ES-I3 (cell line): ENCODE results near the gene TBC1D3B.
"Not testable (repeated sequence)": the region's sequence is repeated elsewhere in the genome, so short reads cannot be mapped to it uniquely, and the experiment has no call there.

Experiments
- H3K36me3 ChIP-seq: 2 replicates; pipeline ENCODE4 v1.6.1; 2013; ENCODE audit warnings: mild to moderate bottlenecking, low read length, control low read depth, moderate library complexity; ENCODE audit not compliant: insufficient read depth
- H3K4me1 ChIP-seq: 2 replicates; pipeline ENCODE4 v1.6.1; 2013; ENCODE audit warnings: mild to moderate bottlenecking, control low read depth, low read length; ENCODE audit not compliant: insufficient read depth
- H3K9ac ChIP-seq: 2 replicates; pipeline ENCODE4 v1.6.1; 2013; ENCODE audit warnings: low read depth, mild to moderate bottlenecking, low read length, moderate library complexity
- H3K9me3 ChIP-seq: 2 replicates; pipeline ENCODE4 v1.6.1; 2013; ENCODE audit warnings: mild to moderate bottlenecking, low read length, moderate library complexity; ENCODE audit not compliant: control insufficient read depth, insufficient read depth

TBC1D3B gene

DNA sequence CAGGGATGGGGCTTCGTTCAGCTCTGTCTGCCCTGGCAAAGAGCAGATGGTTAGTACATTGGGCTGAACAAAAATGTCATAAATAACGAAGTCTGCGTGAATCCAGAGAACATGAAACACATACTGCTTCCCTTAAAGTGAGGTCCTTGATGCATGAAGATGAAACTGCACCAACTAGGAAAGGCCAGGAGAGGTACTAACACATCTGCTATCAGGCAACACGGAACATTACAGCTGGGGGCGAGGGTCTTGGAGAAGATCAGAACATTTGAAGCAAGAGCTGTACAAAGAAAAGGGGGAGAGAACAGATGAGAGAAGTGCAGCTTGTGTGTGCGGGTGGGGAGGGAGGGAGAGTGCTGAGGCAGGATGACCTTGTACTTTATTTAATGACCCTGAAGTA lies 30.9 kb upstream of the TBC1D3B start:
- H3K4me1 ChIP-seq, H3K36me3 ChIP-seq, H3K9ac ChIP-seq, H3K9me3 ChIP-seq: not testable (repeated sequence)

DNA sequence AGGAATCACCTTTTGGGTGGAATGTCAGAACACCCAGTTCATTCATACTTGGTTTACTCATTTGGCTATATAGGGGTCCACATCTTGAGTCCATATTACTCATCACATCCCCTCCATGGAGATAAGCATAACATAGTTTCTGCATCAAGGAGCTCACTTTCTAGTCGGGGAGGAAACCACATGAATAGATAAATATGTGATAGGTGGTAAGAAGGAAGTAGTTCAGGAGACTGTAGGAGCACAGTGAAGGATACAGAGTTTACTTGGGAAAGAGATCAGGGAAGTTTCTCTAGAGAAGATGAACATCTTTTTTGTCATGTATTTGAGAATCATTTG lies 30.0 kb upstream of the TBC1D3B start:
- H3K9me3 ChIP-seq, H3K9ac ChIP-seq, H3K4me1 ChIP-seq, H3K36me3 ChIP-seq: not testable (repeated sequence)

DNA sequence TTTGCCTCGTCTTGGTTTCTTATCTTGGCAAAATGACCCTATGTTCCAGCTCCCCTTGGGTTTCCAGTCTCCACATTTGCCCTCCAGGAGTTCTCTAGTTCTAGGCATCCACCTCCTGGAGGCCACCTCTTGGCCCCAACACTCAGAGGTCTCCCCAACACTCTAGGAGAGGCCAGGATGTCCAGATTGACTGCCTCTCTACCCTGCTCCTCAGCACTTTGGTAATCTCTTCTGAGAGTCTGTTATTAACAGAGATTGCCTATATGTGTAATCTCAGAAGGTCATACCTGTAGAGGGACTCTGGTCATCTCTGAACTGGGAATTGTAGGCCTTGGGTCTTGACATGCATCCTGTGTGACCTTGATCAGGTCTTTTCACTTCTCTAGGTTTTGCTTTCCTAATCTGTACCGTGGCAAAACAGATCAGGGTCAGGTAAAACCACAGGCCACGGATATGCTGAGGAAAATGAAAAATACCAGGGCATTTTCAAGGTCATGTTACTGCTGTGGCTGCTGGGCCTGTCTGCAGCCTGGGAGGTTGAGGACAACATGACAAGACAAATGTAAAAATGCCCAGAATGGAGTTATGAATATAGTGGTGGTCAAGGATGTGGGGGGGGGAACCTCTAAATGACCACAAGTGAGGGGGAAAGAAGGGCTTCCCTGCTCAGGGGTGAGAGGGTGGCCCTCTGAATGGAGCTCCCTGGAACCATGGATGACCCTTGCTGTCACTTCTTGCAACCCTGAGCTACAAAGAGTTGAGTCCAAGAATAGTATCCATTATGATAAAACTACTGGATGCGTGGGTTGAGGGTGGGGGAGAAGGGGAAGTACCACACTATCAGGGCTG lies 29.4 kb upstream of the TBC1D3B start:
- no peaks in the 10 kb centered on the region for H3K9me3 ChIP-seq
- H3K36me3 ChIP-seq: no peaks in the 10 kb centered on the region
- H3K4me1 ChIP-seq: peaks cover 3% of the 10 kb centered on the region; the same call in 1 of the 2 replicates
- no peak overlapping the region for H3K9ac ChIP-seq

DNA sequence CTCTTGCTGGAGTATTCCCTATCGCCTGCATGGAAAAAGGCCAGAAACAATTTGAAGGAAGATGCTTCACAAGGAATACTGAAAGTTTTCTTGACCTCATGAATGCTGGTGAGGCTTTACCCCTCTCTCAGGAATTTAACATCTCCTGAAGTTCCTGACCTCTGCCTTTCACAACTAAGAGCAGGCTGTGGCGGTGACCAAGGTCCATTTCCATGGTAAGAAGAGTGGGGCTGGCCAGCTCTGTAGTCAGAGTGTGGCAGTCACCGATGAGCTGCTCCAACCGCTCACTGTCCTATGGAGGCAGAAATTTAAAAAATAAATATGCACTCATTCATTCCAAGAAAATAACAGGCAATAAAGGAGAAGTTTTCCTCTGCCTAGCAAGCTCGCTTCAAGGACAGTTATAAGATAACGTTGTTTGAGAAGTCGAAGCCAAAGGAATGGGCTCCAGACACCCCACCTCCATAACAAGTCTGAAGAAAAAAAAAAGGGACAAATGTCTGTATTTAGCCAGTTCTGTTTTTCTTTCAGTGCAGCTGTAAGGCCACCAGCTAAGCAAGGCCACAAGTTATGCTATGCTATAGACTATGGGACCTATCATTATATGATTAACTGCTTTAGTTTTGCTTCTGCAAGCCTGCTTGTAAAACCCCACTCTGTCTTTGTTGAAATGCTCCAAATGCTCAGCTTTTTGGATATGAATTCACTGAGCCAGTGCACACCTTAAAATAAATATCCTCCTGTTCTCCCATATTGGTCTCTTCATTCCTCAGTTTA lies 28.5 kb upstream of the TBC1D3B start:
- Histone ChIP-seq H3K9me3 (no peaks in the 10 kb centered on the region), H3K9ac (no peak overlapping the region), H3K36me3 (no peaks in the 10 kb centered on the region), H3K4me1 (peaks cover 3% of the 10 kb centered on the region; the same call in 1 of the 2 replicates)

DNA sequence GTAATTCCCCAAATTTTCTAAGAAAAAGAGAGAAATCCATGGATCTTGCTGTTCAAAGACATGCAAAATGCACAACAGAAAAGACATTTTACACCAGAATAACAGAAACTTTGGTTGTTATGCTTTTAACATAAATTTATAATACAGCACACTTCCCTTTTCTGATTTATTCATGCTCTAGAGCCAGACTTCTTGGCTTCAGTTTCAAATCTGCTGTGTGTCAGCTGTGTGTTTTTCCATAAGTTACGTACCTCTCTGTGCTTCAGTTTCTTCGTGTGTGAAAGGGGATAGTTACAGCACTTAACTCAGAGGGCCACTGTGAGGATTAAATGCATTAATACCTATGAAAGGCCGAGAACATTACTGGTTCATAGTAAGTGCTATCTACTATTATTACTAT lies 26.9 kb upstream of the TBC1D3B start:
- Histone ChIP-seq H3K4me1 (peaks cover 3% of the 10 kb centered on the region; the same call in 1 of the 2 replicates), H3K9ac (no peak overlapping the region), H3K36me3 (no peaks in the 10 kb centered on the region), H3K9me3 (no peaks in the 10 kb centered on the region)

DNA sequence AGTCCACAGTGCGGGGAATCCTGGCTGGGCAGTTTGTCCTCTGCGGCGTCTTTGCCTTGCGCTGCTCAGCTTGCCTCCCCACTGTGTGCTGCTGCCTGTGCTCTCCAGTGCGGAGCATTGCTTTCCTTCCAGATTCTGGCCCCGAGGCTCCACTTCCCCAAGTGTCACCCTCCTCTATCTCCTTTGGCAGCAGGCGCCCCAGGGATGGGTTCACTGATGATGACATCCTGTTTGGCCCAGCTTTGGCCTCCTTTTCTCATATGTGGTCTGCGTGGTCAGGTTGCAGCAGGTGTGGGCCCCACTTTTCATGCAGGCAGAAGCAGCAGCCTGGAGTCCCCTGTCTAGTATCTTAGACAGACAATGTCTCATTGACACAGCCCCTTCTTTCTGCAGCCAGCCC lies 25.1 kb upstream of the TBC1D3B start:
- H3K9ac ChIP-seq, H3K4me1 ChIP-seq: not testable (repeated sequence)

DNA sequence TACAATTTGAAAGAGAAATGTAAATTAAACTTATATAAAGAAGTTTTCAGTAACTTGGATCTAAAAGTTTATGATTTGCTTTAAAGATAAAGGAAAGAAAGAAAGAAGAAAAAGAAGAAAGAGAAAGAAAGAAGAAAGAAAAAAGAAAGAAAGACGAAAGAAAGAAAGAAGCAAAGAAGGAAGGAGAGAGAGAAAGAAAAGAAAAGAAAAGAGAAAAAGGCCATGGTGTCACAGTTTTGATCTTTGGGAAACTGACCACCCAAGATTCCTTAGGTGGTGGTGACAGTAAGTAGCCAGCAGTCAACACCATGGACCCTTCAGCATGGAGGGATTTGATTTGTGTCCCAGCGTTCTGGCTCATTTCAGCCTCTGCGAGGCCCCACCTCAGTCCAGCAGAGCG lies 24.7 kb upstream of the TBC1D3B start:
- not testable (repeated sequence) for H3K9ac ChIP-seq, H3K4me1 ChIP-seq, H3K9me3 ChIP-seq, H3K36me3 ChIP-seq

More for the DNA sequence above, 25.1 kb upstream of the TBC1D3B start:
- H3K36me3 ChIP-seq, H3K9me3 ChIP-seq: not testable (repeated sequence)

DNA sequence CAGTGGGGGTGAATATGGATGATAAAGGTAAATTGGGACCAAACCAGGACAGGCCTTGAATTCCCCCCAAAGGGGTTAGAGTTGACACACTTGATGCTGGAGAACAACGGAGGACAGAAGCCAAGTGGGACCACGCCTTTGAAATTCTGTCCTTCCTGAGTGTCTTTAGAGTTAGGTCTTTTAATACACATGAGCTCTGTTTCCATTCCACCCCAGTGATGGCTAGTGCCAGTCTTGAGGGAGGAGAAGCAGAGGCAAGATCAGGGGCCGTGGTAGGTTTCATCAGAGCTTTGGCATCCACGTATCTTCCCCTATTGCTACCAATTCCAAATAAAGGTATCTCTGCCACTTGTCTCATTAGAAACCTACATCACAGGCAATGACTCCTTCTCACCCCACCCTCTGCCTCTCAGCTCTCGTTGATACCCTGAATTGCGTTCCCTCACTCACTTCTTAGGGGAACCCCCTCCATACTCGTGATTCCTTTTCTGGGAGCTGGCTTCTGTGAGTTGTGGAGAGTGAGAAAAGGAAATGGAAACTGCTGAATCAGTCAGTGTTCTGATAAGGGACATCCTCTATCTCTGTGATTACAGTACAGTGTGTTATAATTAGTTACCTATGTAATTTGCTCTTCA lies 22.5 kb upstream of the TBC1D3B start:
- no peak overlapping the region for H3K9ac ChIP-seq
- H3K36me3 ChIP-seq: no peaks in the 10 kb centered on the region
- no peaks in the 10 kb centered on the region for H3K9me3 ChIP-seq
- H3K4me1 ChIP-seq: peaks cover 12% of the 10 kb centered on the region

DNA sequence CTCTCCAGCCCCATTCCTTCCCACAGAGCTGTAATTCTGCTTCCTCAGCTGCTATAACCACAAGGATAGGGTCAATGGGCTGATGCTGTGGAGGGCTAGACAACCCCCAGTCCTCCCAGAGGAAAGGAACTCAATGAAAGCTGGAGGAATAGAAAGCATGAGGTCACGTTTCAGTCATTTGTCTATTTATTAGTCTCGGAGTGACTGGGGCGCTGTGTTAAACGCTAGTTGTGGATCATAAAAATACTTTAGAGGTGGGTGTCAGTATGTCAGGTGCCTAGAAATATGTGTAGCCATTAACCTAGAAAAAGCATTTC lies 20.9 kb upstream of the TBC1D3B start:
- Histone ChIP-seq H3K9me3 (no peaks in the 10 kb centered on the region), H3K9ac (no peak overlapping the region), H3K4me1 (peaks cover 14% of the 10 kb centered on the region), H3K36me3 (no peaks in the 10 kb centered on the region)

DNA sequence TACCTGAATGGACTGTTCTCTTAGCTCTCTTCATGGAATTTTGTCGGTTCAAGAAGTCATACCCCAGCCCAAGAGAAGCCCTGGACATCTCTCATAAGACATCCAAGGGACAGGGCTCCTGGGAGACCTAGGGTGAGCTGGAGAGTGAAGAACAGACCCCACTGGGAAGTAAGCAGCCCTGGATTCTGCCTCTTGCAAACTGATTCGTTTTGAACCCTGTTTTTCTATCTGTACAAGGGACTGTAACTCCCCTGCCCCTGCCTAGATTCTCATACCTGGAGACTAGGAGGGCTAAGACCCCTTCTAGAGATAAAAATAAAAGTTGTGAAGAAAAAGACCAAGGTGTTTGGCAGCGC lies 19.7 kb upstream of the TBC1D3B start:
- H3K9me3 ChIP-seq: no peaks in the 10 kb centered on the region
- peaks cover 16% of the 10 kb centered on the region for H3K4me1 ChIP-seq
- H3K36me3 ChIP-seq: no peaks in the 10 kb centered on the region
- no peak overlapping the region for H3K9ac ChIP-seq

DNA sequence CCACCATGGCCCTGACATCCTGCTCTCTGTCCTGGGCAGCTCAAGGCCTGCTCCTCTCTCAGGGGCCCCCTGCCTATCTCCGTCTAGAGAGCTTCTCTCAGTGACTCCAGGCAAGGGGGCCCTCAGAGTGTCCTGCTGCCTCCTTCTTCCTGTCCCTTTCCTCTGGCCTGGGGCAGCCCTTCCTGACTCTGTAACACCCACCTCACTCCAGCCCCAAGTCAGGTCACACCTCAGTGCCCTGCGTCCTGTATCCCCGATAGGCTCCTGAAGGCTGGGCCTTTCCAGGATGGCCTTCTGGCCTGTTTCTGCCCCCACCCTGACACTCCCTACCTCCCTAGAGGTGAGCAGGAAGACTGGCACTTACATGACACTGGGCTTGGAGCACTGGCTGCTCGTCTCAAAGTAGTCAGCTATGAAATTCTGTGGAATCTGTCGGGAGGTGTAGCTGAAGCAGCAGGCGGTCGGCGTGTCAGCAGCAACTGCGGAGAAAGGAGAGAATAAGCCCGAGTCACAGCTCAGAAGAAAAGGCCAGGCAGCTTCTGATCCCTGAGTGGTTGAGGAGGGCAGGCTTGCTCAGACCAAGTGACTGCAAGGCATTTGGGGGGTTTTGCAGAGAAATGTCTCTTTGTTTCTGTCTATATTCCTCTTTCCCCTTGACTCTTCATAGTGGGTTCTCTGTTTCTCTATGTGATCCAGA lies 19.1 kb upstream of the TBC1D3B start:
- no peaks in the 10 kb centered on the region for H3K36me3 ChIP-seq
- no peaks in the 10 kb centered on the region for H3K9me3 ChIP-seq
- peaks cover 16% of the 10 kb centered on the region for H3K4me1 ChIP-seq
- no peak overlapping the region for H3K9ac ChIP-seq

DNA sequence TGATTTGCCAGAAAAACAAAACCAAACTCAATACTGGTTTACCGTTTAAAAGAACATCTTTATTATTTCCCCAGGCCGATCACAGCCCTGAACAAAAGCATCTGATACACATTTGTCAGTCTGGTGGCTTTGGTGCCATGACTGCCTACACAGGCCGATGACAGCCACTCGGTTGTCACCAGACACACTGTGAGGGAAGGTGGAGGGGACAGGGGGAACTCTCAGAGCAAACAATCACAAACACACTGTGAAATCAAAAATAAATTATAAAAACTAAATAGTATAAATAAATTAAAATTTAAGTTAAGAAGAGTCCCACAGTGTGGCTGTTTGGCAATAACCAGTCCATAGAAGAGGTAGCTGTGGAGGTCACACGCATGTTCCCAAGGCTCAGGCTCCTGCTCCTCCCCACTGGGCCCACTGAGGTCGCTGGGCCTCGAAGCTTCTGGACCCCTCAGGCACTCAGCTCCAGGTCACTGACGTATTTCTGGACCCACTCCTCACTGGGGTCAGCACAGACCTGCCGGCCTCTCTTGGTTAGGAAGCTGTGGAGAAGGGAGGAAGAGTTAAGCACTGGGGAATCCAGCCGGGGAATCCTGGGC lies 18.5 kb upstream of the TBC1D3B start:
- not testable (repeated sequence) for H3K9ac ChIP-seq, H3K9me3 ChIP-seq, H3K36me3 ChIP-seq
- peaks cover 16% of the 10 kb centered on the region for H3K4me1 ChIP-seq

DNA sequence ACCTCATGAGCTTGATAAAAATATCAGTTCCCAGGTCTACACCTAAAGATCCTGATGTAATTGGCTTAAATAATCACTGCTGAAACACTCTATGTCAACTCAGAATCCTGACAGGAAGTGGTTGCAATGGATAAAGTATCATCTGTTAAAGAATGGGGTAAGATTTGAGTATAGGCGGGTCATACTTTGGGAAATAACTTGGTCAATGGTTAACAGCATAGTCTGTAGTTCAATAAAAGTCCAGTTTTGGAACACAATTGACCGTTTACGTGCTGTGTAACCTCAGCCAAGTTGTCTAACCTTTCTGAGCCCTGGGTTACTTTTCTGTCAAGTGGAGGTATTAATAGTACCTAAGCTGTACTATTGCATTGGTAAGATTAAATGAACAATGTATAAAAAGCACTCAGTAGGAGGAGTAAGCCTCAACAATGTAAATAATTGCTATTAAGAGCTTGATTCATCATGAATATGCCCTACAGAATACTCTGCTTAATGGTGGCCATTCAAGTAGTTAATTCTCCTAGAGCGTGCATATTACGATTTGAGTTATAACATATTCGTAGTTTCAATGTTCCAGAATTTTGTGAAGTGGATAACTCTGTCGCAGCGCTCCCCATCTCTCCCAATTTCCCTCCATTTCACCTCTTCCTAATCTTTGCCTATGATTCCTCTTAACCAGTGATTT lies 17.9 kb upstream of the TBC1D3B start:
- not testable (repeated sequence) for H3K36me3 ChIP-seq, H3K9ac ChIP-seq, H3K9me3 ChIP-seq
- H3K4me1 ChIP-seq: peaks cover 16% of the 10 kb centered on the region
